Stimulated activated CD4-positive, alpha-beta T cell treated with anti-CD3 and anti-CD28 coated beads, Interleukin-4, amount 100 ng/mL, for 4 hours (primary cell): Measurements from ENCODE around the gene ACTL8.

ENCODE experiments used
- DNase-seq, 2 experiments: peaks; one replicate each; pipeline ENCODE4 v3.0.0-alpha.2; 2020

The ACTL8 gene

DNA sequence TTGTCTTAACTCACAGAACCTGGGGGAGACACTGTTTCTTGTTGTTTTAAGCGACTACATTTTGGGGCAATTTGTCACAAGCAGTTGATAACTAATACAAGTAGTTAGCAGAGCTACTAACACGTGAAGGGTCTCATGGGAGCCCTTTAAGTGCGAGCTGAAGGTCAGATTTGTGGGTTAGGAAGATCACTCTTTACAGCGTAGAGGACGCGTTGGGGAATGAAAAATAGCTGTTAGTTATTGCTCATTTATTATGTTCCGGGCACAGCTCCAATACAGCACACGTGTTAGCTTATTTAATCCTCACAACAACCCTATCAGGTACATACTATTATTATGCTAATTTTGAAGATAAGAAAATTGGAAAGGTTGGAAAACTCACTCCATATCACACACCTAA lies 95.9 kb downstream of the ACTL8 start:
- DNase-seq = no peak

DNA sequence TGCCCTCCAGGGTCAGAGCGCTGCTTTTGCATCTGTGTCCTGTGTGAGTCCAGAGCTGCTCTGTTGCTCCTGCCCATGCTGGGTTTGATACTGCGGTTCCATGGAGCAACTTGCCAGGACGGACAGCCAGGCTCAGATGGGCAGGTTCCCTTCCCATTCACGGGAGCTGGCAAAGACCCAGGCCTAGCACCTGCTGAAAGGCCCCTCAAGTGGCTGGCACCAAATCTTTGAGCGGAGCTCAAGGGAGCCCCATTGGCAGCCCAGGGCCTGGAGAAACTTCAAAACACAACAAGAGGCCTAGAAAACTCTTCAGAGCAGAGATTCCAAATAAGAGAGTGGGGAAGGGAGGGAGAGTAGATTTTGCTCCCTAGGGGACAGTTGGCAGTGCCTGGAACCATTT lies 97.2 kb downstream of the ACTL8 start:
- DNase-seq = no peak

DNA sequence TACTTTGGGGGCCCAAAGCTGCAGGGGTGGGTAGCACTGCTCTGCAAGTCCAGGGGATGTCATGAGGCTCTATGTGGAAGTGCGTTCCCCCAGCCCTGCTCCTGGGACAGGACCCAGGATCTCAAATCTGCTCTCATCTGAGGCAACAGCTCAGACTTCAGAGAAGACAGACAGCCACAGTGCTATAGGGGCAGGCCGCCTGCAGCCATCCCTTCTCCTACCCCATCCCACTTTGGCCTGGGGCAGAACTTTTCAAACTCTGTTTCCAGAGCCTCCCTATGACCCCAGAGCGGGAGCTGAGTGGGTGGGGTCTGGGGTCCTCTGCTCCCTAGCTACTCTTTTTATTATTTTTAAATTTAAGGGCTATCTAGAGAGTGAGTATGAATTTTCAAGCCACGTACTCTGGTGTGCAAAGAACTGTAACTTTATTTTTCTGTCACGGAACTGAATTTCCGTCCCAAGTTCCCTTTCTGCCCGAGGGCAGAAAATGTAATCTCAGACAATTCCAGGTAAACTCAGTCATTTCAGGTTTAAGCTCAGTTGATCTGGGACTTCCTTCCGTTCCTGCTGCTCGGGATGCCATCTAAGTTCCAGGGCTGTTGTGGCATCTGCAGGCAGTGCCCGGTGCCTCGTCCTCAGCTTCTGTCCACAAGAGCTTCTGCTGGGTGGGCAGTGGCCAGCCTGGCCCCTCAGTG lies 98.3 kb downstream of the ACTL8 start:
- DNase-seq = no peak

DNA sequence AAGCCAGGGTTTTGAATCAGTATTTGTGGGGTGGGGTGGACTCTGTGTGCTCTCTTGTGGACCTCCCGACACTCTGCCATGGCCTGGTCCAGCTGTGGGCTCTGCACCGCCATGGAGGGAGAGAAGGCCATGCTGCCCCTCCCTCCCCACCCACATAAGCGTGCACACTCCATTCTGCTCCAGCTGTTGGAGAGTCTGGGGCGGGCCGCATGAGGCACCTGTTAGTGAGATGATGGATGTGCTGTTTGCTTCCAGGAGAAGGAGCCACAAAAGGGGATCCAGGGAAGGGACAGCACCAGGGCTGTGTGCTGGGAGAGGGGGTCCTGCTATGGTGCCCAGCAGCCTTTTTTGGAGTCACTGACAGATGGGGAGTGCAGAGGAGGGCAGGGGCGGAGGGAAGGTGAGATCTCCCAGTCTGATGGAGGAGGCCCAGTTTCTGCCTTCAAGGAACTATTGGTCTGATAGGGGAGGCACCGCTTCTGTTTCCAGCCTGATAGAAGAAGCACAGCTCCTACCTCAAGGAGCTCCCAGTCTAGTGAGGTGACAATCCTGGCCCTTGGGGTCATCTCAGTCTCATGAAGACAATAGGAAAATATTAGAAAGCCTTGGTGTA lies 101.5 kb downstream of the ACTL8 start:
- no peak for DNase-seq

DNA sequence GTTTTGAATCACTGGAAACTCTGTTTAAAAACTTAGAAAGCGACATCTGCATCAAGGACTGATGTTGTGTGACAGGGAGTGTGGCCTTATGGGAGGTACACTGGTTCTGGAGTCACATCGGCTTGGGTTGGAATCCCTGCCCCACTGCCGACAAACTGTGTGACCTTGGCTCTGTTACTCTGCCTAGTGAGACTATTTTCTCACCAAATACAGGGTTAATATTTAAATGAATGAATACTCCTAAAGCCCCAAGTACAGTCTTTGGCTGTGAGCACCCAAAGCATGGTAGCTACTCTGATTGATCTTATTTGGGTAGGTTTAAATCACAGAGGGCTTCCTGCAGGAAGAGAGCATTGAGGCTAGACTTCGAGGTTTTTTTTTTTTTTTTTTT lies 102.0 kb downstream of the ACTL8 start:
- DNase-seq = no peak

DNA sequence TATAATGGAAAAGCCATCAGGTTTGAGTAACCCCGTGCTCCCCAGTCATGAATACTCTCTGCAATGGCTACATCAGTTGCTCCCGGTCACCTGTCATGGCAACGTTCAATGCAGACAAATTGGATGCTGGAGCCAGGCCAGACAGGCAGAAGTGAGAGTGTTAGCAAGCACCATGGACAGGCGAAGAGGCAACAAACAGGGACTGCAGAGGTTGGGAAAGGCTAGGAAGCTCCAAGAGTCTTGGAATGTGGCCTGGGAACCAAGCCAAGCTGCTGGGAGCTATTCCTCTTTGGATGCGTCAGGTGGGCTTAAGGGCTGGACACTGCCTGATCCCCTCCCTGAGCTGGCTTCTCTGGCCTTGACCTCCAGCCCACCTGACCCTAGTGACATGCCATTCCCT lies 102.9 kb downstream of the ACTL8 start:
- DNase-seq = no peak

DNA sequence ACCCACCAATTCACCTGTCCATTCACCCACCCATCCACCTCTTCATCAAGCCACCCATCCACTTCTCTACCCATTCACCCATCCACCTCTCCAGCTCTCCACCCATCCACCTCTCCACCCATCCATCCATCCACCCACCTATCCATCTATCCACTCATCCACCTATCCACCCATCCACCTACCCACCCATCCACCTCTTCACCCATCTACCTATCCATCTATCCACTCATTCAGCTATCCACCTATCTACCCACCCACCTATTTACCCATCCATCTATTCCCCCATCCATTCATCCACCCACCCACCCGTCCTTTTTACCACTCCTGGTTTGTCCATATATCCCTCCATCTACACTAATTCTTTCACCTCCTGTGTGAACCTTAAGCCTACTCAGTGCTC lies 105.7 kb downstream of the ACTL8 start:
- no peak for DNase-seq

DNA sequence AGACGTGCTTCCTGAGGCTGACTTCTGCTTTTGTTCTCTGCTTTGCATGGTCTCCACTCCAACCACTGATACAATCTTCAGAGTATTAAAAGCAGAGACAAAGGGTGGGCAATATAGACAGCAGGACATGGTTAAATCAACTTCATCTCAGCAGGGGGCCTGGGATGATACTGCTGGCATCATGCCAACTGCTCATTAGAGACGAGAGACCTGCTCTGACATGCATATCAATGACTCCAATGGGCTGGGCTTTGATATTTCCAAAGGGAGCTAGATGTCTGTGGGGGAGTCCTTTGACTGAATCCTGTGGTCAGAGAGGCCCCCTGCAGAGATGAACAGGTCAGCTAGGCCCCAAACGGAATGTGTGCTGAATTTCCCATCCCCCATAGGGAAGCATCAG lies 106.6 kb downstream of the ACTL8 start:
- no peak for DNase-seq

DNA sequence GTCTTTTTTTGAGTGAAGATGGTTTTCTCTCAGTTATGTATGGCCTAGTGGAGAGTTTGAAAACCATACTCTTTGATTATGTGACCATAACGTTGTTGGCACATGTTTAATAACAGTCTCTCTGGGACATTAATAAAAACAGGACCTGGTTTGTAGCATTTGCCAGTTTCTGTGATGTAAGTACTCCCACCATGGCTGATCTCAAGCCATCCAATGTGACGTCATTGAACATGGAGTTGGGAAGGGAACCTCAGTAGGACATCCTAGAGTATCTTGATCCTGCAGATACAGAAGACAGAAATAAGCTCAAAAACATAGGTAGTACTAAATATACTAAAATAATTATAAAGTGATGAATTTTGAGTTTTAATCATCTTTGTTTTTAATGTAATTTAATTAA lies 107.0 kb downstream of the ACTL8 start:
- DNase-seq = no peak

DNA sequence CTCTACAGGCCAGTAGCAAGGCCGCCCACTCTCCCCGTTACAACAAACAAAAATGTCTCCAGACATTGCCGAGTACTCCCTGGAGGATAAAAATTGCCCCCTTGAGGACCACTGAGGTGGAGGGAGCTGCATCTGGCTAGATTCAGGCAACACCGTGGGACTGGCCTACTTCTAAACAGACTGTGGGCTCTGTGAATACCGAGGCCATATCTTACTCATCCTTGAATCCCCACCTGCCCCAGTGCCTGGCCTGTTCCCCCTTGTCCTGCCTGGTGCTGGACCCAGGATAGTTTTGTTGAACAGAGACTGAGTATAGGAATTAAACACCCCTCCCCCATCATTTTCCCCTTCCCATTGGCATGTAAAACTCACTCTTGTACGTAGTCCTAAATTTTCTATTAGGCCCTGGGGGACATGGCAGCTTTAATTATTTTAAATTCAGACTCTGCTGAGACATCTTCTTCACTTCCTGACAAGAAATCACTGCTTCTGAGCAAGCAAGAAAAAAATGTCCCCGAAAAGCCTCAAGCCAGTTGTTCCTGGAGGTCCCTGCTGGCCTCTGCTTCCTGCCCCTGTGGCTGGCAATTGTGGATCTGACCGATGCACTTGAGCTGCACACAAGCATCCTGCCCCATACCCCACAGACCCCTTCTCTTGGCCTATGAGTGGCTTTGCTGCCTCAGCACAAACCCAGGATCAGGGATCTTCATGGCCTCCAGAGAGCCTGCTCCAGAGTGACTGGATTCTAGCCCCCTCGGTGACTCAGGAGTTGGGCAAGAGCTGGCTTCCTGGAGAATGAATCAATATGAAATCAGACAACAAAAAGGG lies 111.0 kb downstream of the ACTL8 start:
- DNase-seq = no peak

DNA sequence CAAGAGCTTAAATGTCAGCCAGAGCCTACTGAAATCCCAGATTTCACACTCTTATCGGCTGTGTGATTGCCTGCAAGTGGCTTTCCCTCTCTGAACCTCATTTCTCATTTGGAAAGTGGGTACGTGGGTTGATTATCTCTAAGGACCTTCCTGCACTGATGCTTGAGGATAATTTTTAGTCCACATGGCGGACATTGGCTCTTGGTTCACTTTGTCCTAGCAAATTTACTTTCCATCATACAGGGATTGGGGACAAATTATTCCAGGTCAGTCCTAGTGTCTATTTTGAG lies 111.6 kb downstream of the ACTL8 start:
- no peak for DNase-seq

DNA sequence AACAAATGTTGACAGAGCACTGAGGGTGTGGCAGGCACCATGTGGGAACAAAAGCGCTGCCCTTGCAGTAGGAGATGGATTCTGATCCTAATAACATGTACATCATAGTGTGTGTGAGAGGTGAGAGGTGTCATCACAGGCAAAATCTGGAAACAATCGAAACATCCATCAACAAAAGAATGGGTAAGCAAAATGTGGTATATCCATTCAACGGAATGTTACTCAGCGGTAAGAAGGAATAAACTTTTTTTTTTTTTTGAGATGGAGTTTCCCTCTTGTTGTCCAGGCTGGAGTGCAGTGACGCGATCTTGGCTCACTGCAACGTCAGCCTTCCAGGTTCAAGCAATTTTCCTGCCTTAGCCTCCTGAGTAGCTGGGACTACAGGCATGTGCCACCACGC lies 112.3 kb downstream of the ACTL8 start:
- no peak for DNase-seq

DNA sequence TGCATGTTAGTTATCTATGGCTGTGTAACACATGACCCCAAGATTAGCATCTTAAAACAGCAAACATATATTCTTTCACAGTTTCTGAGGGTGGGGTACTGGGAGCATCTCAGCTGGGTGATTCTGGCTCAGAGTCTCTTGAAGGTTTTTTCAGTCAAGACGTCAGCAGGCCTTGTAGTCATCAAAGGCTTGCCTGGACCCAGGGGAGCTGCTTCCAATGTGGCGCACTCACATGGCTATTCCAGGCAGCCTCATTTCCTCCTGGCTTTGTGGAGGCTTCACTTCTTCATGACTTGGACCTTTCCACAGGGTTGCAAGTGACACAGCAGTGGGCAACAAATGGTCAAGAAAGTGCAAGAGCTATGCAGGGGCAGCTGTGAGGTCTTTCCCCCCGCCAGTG lies 114.7 kb downstream of the ACTL8 start:
- DNase-seq = no peak

DNA sequence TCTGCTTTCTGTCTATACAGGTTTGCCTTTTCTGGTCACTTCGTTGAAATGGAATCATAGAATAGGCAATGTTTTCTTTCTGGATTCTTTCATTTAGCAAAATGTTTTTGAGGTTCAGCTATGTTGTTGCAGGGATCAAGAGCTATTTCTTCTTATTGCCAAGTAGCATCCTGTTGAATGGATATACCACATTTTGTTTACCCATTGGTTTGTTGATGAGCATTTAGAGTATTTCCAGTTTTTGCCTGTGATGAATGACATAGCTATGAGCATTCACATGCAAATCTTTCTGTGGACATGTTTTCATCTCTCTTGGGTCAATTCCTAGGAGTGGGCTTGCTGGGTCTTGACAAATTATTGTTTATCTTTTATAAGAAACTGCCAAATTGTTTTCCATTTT lies 115.5 kb downstream of the ACTL8 start:
- DNase-seq = no peak

DNA sequence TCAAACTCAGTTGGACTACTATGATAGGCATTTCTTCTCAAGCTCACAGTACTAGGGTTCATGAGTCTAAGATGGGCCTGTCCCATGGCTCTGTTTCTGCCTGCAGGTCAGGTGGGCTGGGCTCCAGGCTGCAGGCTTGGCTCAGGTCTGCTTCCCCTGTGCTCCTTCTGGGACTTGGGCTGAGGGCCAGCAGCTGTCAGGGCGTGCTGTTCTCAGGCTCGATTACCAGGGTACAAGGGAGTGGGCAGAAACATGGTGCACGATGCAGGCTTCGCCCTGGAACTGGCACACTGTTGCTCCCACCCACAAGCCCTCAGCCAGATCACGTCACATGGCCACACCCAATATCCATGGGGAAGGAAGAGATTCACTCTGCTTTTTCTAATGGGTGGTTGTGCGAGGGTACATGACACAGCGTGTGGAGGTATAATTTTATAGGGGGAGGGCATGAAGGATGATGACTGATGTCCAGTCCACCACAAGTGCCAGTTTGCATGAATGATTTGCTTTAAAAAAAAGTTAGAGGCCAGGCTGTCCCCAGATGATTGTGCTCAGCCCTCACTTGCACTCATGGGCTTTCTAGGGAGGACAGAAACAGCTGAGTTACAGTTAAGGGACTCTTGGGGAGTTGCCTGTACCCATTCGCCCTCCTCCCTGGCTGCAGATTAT lies 118.0 kb downstream of the ACTL8 start:
- DNase-seq = no peak

DNA sequence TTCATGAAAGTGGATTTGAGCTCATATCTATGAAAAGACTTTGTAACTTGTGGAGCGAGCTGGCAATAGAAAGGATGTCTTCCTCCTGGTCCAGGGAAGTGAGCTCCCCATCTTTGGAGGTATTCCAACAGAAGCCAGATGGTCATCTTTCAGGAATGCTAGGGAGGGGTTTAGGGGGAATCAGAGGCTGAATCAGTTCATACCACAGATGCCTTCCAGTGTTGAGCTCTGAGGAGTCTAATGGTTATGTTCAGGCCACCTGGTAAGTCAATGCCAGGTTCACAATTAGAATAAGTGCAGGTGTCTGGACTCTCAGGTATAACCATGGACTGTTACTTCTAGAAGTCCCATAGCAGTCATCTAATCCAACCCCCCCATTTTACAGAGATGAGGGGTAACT lies 119.1 kb downstream of the ACTL8 start:
- no peak for DNase-seq

DNA sequence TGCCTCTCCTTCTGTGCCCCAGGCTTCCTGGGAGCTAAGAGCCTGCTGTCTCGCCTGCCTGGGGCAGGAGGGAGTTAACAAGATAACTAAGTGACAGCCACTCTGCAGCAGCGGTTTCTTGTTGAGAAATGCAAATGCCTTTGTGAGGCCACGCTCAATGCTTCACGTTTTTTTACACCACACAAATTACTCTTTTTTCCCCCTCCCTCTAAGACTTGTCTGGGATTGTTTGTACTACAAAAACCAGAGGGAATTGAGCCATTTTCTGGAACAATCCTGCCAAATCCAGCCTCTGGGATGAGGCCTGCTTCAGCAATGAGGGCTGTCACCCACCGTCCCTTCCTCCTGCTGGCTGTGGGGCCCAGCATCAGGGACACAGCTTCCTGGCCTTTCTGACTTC lies 119.6 kb downstream of the ACTL8 start:
- no peak for DNase-seq

DNA sequence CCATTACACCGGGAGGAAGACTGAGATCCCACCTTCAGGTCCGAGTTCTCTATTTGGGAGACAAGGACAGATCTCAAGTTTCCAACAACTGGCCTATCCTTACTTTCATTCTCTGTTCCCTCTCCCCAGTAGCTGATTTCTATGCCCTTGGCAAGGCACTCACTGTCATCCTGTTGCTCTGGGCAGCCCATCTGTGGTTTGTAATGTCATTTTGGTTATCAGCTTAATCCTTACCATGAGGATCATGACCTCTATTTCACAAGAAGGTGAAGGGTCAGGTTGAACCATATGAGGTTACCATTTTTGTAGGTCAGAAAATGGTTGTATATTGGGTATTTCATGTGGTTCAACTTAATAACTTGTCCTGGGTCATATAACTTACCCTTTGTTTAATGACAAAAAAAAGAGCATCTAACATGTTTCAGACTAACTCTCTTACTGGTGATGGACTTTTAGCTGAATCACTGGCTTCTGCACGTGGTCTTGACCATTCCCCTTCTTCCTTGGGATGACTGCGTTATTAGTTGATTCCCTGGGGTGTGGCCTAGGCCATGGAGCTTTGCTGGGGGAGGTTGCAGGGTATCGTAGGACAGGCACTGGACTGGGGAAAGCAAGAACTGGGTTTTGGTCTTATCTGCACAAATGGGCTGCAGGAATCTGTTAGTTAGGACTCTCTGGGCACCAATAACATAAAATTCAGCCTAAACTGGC lies 120.2 kb downstream of the ACTL8 start:
- no peak for DNase-seq

DNA sequence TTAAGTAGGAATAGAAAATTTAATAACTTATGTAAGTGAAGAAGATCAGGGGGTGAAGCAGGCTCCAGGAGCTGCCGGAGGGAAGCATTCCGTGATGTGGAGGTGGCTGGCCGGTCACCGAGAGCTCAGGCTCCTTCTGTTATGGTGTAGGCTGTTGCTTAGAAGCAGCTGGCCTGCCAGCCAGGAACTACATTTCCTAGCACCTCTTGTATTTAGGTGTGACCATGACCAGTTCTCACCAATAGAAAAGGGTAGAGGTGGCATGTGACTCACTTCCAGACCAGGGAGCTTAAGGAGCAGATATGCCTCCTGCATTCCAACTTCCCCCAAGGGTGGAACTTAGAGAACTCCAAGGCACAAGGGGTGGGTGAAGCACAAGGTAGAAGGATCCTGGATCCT lies 120.7 kb downstream of the ACTL8 start:
- DNase-seq = no peak
